Adrenal gland (tissue), 12 donors: Measurements from ENCODE around the gene CLIC6. TPM values are rescaled to one million over a fixed set of nuclear protein-coding genes. Genes with fewer than 3 reads are reported as not detected.

Experiments
- DNase-seq, 7 donors: peaks; one replicate each; pipeline ENCODE4 v3.0.0-alpha.2; 2019 to 2020
- H3K27ac ChIP-seq, 5 donors: fragments of 200-600 bp; sonication (generic) in 4 of 5; 1 replicate in 3 of 5; 2 replicates in 2 of 5; pipeline versions ENCODE4 v1.5.1 to v1.8.0; 2016 to 2020; ENCODE audit warnings: mild to moderate bottlenecking in 1 of 5
- H3K27me3 ChIP-seq: fragments of 200-600 bp; 2 replicates; pipeline ENCODE4 v1.8.0; 2021
- H3K36me3 ChIP-seq, 2 donors: fragments of 200-600 bp; replicated peaks in 1 of 2; 1 replicate in 1 of 2; 2 replicates in 1 of 2; pipeline versions ENCODE4 v1.5.1 to v1.8.0; 2018 to 2022
- H3K4me1 ChIP-seq, 2 donors: fragments of 200-600 bp; replicated peaks in 1 of 2; 1 replicate in 1 of 2; 2 replicates in 1 of 2; pipeline versions ENCODE4 v1.5.1 to v1.8.0; 2018 to 2021
- H3K4me3 ChIP-seq, 4 donors: fragments of 200-600 bp; sonication (generic) in 3 of 4; one replicate each; pipeline ENCODE4 v1.5.1; 2016 to 2018
- H3K9me3 ChIP-seq, 3 donors: fragments of 200-600 bp; sonication (generic) in 1 of 3; replicated peaks in 1 of 3; 1 replicate in 2 of 3; 2 replicates in 1 of 3; pipeline versions ENCODE4 v1.5.1 to v1.8.0; 2016 to 2021
- CTCF ChIP-seq, 6 experiments: fragments of 450-650 bp in 4 of 6; fragments of 200-600 bp in 2 of 6; sonication (generic) in 1 of 6; IDR thresholded peaks; 1 replicate in 5 of 6; 2 replicates in 1 of 6; pipeline versions ENCODE4 v1.5.1 to v1.8.0; 2016 to 2021; ENCODE audit warnings: antibody characterized with exemption in 6 of 6, mild to moderate bottlenecking in 2 of 6, moderate library complexity in 1 of 6
- POLR2A ChIP-seq, 2 donors: fragments of 450-650 bp; IDR thresholded peaks; one replicate each; pipeline ENCODE4 v1.6.1; 2017; ENCODE audit warnings: antibody characterized with exemption in 2 of 2, mild to moderate bottlenecking in 2 of 2, moderate library complexity in 1 of 2
- WGBS, 4 donors: extraction: QIAGEN DNeasy Blood & Tissue Kit in 2 of 4; methylation state at CpG; one replicate each; pipeline versions ENCODE4 v1.1.5 to v1.1.7; 2013 to 2017; 5-methylcytosine and 5-hydroxymethylcytosine counted together
- intact Hi-C, 2 donors: fragments of 100-400 bp; cut with DNase I; formaldehyde crosslinking; loops; one replicate each; pipeline versions ENCODE4 v1.14.1 to v1.15.0; 2022 to 2023
- polyA plus RNA-seq, 3 donors: library from polyadenylated mRNA; stranded (reverse); fragments of 200-250 nt in 2 of 3; fragments of 350-450 nt in 1 of 3; fragmentation: Illumina TruSeq in 1 of 3; extraction: RNeasy Lipid Tissue Mini Kit (QIAGEN cat#74804) in 1 of 3; gene quantifications; one replicate each; pipeline ENCODE4 v1.2.3, GENCODE V29; 2013 to 2014
- total RNA-seq, 9 donors: library from RNA; depleted of rRNA in 4 of 9; stranded (reverse); fragments of >200 nt in 4 of 9; fragments of 120-200 nt in 1 of 9; fragmentation: NEBNext Ultra II Directional in 1 of 9; extraction: Animal tissue kit (Norgen Biotek cat#: 25700) in 1 of 9; gene quantifications; one replicate each; pipeline versions ENCODE4 v1.1.0 to v1.2.4, GENCODE V29; 2013 to 2023
- donor health status: healthy with polysubstance abuse.
- donor health status: Bipolar disorder and iron deficiency.
- donor health status: DM: yes; HTN: yes; CAD: no.
- donor health status: DM: no; HTN: no; CAD: no.
- donor health status: DM: no; HTN: no; CAD: no.
- donor health status: DM: yes; HTN: yes; CAD: no.

CLIC6 gene
- total and polyA plus RNA-seq, 12 donors = 0.07 to 0.41 (median 0.24) TPM; not detected in 5

GRCh38 chr21:34754690-34755647 is 86.2 kb downstream of the CLIC6 start:
- H3K27me3 ChIP-seq = no peaks in the 10 kb centered on the region
- no peak for DNase-seq
- H3K4me1 ChIP-seq = no peaks in the 10 kb centered on the region
- H3K36me3 ChIP-seq = no peaks in the 10 kb centered on the region
- no peak for TF ChIP-seq POLR2A (IDR thresholded peaks at IDR 0.05)
- TF ChIP-seq CTCF (IDR thresholded peaks at IDR 0.05) = no peak
- intact Hi-C loops = no loop called here
- H3K27ac ChIP-seq = no peak overlapping the region
- H3K4me3 ChIP-seq = no peak overlapping the region
- 77 to 83% (median 78%) methylated on average over 19 of the region's 19 CpGs for WGBS, 4 donors
- no peaks in the 10 kb centered on the region for H3K9me3 ChIP-seq

- Histone ChIP-seq H3K9me3 (no peaks in the 10 kb centered on the region), H3K27me3 (no peaks in the 10 kb centered on the region), H3K4me1 (no peaks in the 10 kb centered on the region), H3K36me3 (no peaks in the 10 kb centered on the region), H3K4me3 (no peak overlapping the region), H3K27ac (no peak overlapping the region)
- intact Hi-C loops = no loop called here
- WGBS, 4 donors = 46 to 61% (median 54%) methylated on average over 2 of the region's 2 CpGs
- no peak for DNase-seq
- TF ChIP-seq CTCF (IDR thresholded peaks at IDR 0.05) (no peak), POLR2A (IDR thresholded peaks at IDR 0.05) (no peak)
Measured at GRCh38 chr21:34761758-34762330, 93.0 kb downstream of the CLIC6 start.

DNA sequence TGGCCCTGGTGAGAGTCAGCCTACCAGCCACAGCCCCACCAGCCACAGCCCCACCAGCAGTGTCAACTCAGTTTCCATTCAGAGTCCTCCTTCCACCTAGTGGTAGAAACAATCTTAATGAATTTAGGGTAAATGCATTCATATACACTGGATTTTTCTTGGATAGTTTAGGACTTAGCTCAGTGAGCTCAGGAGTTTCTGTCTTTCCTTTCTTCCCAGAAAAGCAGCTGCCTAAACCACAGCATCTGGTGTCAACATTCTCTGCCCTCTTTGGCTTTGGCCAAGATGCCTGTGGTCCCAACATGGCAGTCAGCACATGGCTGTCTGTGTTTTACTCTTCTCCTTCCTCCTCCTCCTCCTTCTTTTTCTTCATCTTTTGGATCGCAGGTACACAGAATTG is 94.0 kb downstream of the CLIC6 start:
- 95 to 100% (median 96%) methylated on average over 1 of the region's 1 CpG for WGBS, 4 donors
- intact Hi-C loops = no loop called here
- DNase-seq = no peak
- no peak overlapping the region for H3K4me3 ChIP-seq
- no peaks in the 10 kb centered on the region for H3K27me3 ChIP-seq
- H3K36me3 ChIP-seq = no peaks in the 10 kb centered on the region
- H3K27ac ChIP-seq = no peak overlapping the region
- H3K9me3 ChIP-seq = no peaks in the 10 kb centered on the region
- TF ChIP-seq CTCF (IDR thresholded peaks at IDR 0.05) (no peak), POLR2A (IDR thresholded peaks at IDR 0.05) (no peak)
- no peaks in the 10 kb centered on the region for H3K4me1 ChIP-seq

DNA sequence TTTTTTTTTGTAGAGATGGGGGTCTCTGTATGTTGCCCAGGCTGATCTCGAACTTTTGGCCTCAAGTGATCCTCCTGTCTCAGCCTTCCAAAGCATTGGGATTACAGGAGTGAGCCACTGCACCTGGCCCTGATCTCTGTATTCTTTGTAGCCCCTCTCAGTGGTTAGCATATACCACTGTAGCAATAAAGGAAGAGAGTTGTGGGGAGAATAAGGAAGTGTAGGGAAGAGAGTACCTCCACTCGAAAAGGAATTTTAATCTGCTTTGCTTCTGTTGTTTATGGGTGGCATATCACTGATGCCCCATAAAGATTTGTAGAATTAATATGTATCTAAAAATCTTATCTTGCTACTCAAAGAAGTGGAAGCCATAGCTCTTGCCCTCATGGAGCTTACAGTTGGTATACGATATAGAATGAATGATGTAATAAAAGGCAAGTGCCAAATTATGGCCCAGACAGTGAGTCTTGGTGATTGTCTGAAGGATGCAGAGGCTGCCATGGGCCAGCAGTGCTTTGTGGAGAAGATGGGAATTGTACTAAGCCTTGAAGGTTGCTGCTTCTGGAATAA is 96.0 kb downstream of the CLIC6 start:
- TF ChIP-seq CTCF (IDR thresholded peaks at IDR 0.05) (no peak), POLR2A (IDR thresholded peaks at IDR 0.05) (no peak)
- Histone ChIP-seq H3K27ac (no peak overlapping the region), H3K4me3 (no peak overlapping the region), H3K9me3 (no peaks in the 10 kb centered on the region), H3K36me3 (no peaks in the 10 kb centered on the region), H3K27me3 (no peaks in the 10 kb centered on the region), H3K4me1 (no peaks in the 10 kb centered on the region)
- intact Hi-C loops = no loop called here
- DNase-seq = no peak
- 86 to 96% (median 91%) methylated on average over 3 of the region's 3 CpGs for WGBS, 4 donors
